PFSK-1 (cell line): ENCODE data around the gene IFIT1.

ENCODE experiments used
- FOXP2 ChIP-seq: optimal IDR thresholded peaks from 2 replicates; pipeline ENCODE3; 2011; ENCODE audit warnings: borderline replicate concordance, control low read depth, inconsistent platforms; ENCODE audit not compliant: insufficient read depth; ENCODE audit errors: extremely low read length, extremely low read depth
- POLR2AphosphoS5 ChIP-seq: IDR thresholded peaks from 2 replicates; pipeline ENCODE4 v1.6.1; 2012; ENCODE audit warnings: low read depth, mild to moderate bottlenecking, control low read depth, low read length, moderate library complexity
- SIN3A ChIP-seq: IDR thresholded peaks from 2 replicates; pipeline ENCODE4 v1.6.1; 2012; ENCODE audit warnings: mild to moderate bottlenecking, low read length, moderate library complexity, borderline replicate concordance; ENCODE audit not compliant: insufficient read depth
- TAF1 ChIP-seq: IDR thresholded peaks from 2 replicates; pipeline ENCODE4 v1.6.1; 2012; ENCODE audit warnings: low read length, control low read depth, borderline replicate concordance; ENCODE audit not compliant: insufficient read depth
- TF ChIP-seq, protein P1 (sequence below), 2 experiments: IDR thresholded peaks; 2 replicates each; pipeline versions ENCODE4 v1.6.1 to v1.8.0; 2011 to 2012; ENCODE audit warnings: low read depth in 2 of 2, low read length in 2 of 2, control low read depth in 1 of 2, inconsistent platforms in 1 of 2, mild to moderate bottlenecking in 1 of 2, moderate library complexity in 1 of 2; ENCODE audit not compliant: insufficient read depth in 1 of 2

The IFIT1 gene

GRCh38 chr10:89351412-89351779, 41.0 kb upstream of the IFIT1 start:
- TF ChIP-seq, protein P1, sequence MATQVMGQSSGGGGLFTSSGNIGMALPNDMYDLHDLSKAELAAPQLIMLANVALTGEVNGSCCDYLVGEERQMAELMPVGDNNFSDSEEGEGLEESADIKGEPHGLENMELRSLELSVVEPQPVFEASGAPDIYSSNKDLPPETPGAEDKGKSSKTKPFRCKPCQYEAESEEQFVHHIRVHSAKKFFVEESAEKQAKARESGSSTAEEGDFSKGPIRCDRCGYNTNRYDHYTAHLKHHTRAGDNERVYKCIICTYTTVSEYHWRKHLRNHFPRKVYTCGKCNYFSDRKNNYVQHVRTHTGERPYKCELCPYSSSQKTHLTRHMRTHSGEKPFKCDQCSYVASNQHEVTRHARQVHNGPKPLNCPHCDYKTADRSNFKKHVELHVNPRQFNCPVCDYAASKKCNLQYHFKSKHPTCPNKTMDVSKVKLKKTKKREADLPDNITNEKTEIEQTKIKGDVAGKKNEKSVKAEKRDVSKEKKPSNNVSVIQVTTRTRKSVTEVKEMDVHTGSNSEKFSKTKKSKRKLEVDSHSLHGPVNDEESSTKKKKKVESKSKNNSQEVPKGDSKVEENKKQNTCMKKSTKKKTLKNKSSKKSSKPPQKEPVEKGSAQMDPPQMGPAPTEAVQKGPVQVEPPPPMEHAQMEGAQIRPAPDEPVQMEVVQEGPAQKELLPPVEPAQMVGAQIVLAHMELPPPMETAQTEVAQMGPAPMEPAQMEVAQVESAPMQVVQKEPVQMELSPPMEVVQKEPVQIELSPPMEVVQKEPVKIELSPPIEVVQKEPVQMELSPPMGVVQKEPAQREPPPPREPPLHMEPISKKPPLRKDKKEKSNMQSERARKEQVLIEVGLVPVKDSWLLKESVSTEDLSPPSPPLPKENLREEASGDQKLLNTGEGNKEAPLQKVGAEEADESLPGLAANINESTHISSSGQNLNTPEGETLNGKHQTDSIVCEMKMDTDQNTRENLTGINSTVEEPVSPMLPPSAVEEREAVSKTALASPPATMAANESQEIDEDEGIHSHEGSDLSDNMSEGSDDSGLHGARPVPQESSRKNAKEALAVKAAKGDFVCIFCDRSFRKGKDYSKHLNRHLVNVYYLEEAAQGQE (IDR thresholded peaks at IDR 0.05; ENCODE audit: insufficient read depth in 1 of 2, low read depth in 2 of 2, low read length in 2 of 2) = no peak
- TF ChIP-seq SIN3A (no peak), FOXP2 (no peak), POLR2AphosphoS5 (no peak), TAF1 (no peak)

- TF ChIP-seq FOXP2 (no peak), SIN3A (no peak), POLR2AphosphoS5 (no peak), TAF1 (no peak)
- TF ChIP-seq, protein P1 (IDR thresholded peaks at IDR 0.05; ENCODE audit: insufficient read depth in 1 of 2, low read depth in 2 of 2, low read length in 2 of 2) = no peak
Observed at GRCh38 chr10:89351780-89352597, 40.4 kb upstream of the IFIT1 start.

GRCh38 chr10:89352802-89353201, 39.6 kb upstream of the IFIT1 start:
- TF ChIP-seq, protein P1 (IDR thresholded peaks at IDR 0.05; ENCODE audit: insufficient read depth in 1 of 2, low read depth in 2 of 2, low read length in 2 of 2) = no peak
- TF ChIP-seq FOXP2 = no peak
- TF ChIP-seq SIN3A = no peak
- TF ChIP-seq POLR2AphosphoS5 = no peak
- no peak for TF ChIP-seq TAF1

GRCh38 chr10:89355394-89355931, 37.0 kb upstream of the IFIT1 start:
- TF ChIP-seq, protein P1 (IDR thresholded peaks at IDR 0.05; ENCODE audit: insufficient read depth in 1 of 2, low read depth in 2 of 2, low read length in 2 of 2) = no peak
- no peak for TF ChIP-seq TAF1
- no peak for TF ChIP-seq FOXP2
- TF ChIP-seq POLR2AphosphoS5 = no peak
- TF ChIP-seq SIN3A = no peak
